ENCODE measurements around the gene SART1. TPM values are rescaled to one million over a fixed set of nuclear protein-coding genes. Genes with fewer than 3 reads are reported as not detected.

SART1 gene
- total RNA-seq, 1 donor from 2014 or later, result 36.5 TPM

DNA sequence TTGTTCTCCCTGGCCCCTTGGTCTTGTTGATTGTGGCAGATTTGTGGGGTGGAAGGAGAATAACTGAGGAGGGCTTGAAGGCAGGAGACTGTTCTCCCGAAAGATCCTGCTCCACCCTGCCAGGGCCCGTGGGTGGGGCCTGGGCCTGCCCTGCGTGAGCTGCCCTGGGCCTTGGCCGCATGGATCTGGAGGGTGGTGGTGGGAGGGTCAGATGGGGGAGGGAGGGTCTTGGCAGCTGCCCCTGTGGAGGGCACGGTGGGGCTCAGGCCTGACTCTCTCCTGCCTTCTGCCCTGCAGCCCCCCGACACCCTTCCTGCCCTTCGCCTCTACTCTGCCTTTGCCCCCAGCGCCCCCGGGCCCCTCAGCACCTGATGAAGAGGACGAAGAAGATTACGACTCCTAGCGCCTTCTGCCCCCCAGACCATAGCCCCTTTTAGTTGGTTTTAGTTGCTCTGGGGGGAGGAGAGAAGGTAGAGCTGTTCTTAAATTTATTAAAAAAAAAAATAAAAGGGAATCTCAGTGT, 40.4 kb upstream of the SART1 start:
- H3K79me2 ChIP-seq (ENCODE audit: insufficient read depth, low read length), result peaks cover 50% of the 10 kb centered on the region
- peak overlapping the region; percentile 72 for H3K4me3 ChIP-seq (ENCODE audit: insufficient read depth, low read depth, low read length)
- Mint-ChIP-seq H3K9me3 (ENCODE audit: unreplicated experiment) (no peaks in the 10 kb centered on the region), H3K36me3 (ENCODE audit: low read depth, unreplicated experiment) (peaks cover 10% of the 10 kb centered on the region), H3K27me3 (ENCODE audit: low read depth, unreplicated experiment) (no peaks in the 10 kb centered on the region), H3K27ac (ENCODE audit: unreplicated experiment) (peak overlapping the region; percentile 47), H3K4me3 (ENCODE audit: unreplicated experiment) (peak overlapping the region; percentile 91), H3K4me1 (ENCODE audit: low read depth, unreplicated experiment) (peaks cover 11% of the 10 kb centered on the region)
- no peak overlapping the region for H2AFZ ChIP-seq (ENCODE audit: low read depth, low read length)
- no peaks in the 10 kb centered on the region for H3K9me3 ChIP-seq (ENCODE audit: insufficient read depth, low read depth, low read length)
- H3K36me3 ChIP-seq (ENCODE audit: insufficient read depth, low read length), result peaks cover 17% of the 10 kb centered on the region
- no peaks in the 10 kb centered on the region for H3K27me3 ChIP-seq (ENCODE audit: insufficient read depth, low read length)
- H3K4me2 ChIP-seq (ENCODE audit: low read length), result peak overlapping the region; percentile 95
- H3K27ac ChIP-seq (ENCODE audit: low read depth, low read length), result no peak overlapping the region
- DNase-seq (ENCODE audit: low read depth) (no peak), FAIRE-seq (no peak)
- peaks cover 9% of the 10 kb centered on the region for H4K20me1 ChIP-seq (ENCODE audit: insufficient read depth, low read length)
- H3K9ac ChIP-seq (ENCODE audit: low read length), result peak overlapping the region; percentile 80
- TF ChIP-seq, protein P1, sequence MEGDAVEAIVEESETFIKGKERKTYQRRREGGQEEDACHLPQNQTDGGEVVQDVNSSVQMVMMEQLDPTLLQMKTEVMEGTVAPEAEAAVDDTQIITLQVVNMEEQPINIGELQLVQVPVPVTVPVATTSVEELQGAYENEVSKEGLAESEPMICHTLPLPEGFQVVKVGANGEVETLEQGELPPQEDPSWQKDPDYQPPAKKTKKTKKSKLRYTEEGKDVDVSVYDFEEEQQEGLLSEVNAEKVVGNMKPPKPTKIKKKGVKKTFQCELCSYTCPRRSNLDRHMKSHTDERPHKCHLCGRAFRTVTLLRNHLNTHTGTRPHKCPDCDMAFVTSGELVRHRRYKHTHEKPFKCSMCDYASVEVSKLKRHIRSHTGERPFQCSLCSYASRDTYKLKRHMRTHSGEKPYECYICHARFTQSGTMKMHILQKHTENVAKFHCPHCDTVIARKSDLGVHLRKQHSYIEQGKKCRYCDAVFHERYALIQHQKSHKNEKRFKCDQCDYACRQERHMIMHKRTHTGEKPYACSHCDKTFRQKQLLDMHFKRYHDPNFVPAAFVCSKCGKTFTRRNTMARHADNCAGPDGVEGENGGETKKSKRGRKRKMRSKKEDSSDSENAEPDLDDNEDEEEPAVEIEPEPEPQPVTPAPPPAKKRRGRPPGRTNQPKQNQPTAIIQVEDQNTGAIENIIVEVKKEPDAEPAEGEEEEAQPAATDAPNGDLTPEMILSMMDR (IDR thresholded peaks at IDR 0.05; ENCODE audit: insufficient read depth, low read depth, low read length), result no peak
- no peak for TF ChIP-seq EZH2 (IDR thresholded peaks at IDR 0.05; ENCODE audit: insufficient read depth, low read length)
- peaks cover 35% of the 10 kb centered on the region for H3K4me1 ChIP-seq (ENCODE audit: insufficient read depth, low read length)

DNA sequence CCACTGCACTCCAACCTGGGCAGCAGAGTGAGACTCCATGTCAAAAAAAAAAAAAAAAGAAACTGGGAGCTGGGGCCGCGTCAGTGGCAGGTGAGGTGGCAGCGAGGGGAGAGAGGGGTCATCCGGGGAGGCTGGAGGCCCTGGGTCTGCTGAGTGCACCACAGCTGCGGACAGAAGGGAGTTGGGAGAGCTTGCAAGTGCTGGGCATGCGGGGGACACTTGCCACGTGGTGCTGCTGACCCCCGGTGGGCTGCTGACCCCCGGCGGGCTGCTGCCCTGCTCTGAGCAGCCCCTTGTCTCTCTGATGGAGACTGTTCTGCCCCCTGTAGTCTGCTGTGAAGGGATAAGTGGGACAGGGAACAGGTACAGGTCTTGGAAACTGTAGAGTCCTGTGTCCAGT, 39.7 kb upstream of the SART1 start:
- no peak for FAIRE-seq
- peaks cover 43% of the 10 kb centered on the region for H3K79me2 ChIP-seq (ENCODE audit: insufficient read depth, low read length)
- no peak overlapping the region for H3K4me3 Mint-ChIP-seq (ENCODE audit: unreplicated experiment)

DNA sequence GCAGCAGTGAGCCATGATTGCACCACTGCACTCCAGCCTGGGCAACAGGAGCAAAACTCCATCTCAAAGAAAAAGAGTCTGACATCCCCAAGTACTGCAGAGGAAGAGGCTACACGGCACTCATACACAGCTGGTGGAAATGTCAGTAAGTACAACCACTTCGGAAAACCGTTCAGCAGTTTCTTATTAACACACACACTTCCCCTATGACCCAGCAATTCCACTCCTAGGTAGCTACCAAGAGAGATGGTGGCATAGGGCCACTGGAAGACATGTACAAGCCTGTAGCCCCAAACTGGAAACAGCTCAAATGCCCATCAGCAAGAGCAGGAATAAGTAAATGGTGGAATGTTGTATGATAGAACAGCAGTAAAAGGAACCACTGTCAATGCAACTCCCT, 39.0 kb upstream of the SART1 start:
- peaks cover 36% of the 10 kb centered on the region for H3K79me2 ChIP-seq (ENCODE audit: insufficient read depth, low read length)
- no peak overlapping the region for H3K4me3 ChIP-seq (ENCODE audit: insufficient read depth, low read depth, low read length)
- Mint-ChIP-seq H3K4me3 (ENCODE audit: unreplicated experiment) (no peak overlapping the region), H3K4me1 (ENCODE audit: low read depth, unreplicated experiment) (no peaks in the 10 kb centered on the region), H3K36me3 (ENCODE audit: low read depth, unreplicated experiment) (peaks cover 10% of the 10 kb centered on the region), H3K27me3 (ENCODE audit: low read depth, unreplicated experiment) (no peaks in the 10 kb centered on the region), H3K27ac (ENCODE audit: unreplicated experiment) (no peak overlapping the region), H3K9me3 (ENCODE audit: unreplicated experiment) (no peaks in the 10 kb centered on the region)
- no peak for TF ChIP-seq EZH2 (IDR thresholded peaks at IDR 0.05; ENCODE audit: insufficient read depth, low read length)
- TF ChIP-seq, protein P1 (IDR thresholded peaks at IDR 0.05; ENCODE audit: insufficient read depth, low read depth, low read length), result no peak
- peaks cover 20% of the 10 kb centered on the region for H3K4me1 ChIP-seq (ENCODE audit: insufficient read depth, low read length)
- no peak overlapping the region for H3K27ac ChIP-seq (ENCODE audit: low read depth, low read length)
- peaks cover 14% of the 10 kb centered on the region for H3K36me3 ChIP-seq (ENCODE audit: insufficient read depth, low read length)
- H4K20me1 ChIP-seq (ENCODE audit: insufficient read depth, low read length), result peaks cover 9% of the 10 kb centered on the region
- FAIRE-seq (no peak), DNase-seq (ENCODE audit: low read depth) (no peak)
- no peaks in the 10 kb centered on the region for H3K27me3 ChIP-seq (ENCODE audit: insufficient read depth, low read length)
- no peak overlapping the region for H3K4me2 ChIP-seq (ENCODE audit: low read length)
- H3K9ac ChIP-seq (ENCODE audit: low read length), result no peak overlapping the region
- H3K9me3 ChIP-seq (ENCODE audit: insufficient read depth, low read depth, low read length), result no peaks in the 10 kb centered on the region
- H2AFZ ChIP-seq (ENCODE audit: low read depth, low read length), result no peak overlapping the region

More for the DNA sequence above, 39.7 kb upstream of the SART1 start:
- peaks cover 27% of the 10 kb centered on the region for H3K4me1 ChIP-seq (ENCODE audit: insufficient read depth, low read length)
- H3K4me1 Mint-ChIP-seq (ENCODE audit: low read depth, unreplicated experiment), result peaks cover 3% of the 10 kb centered on the region
- TF ChIP-seq, protein P1 (IDR thresholded peaks at IDR 0.05; ENCODE audit: insufficient read depth, low read depth, low read length), result no peak
- no peak for TF ChIP-seq EZH2 (IDR thresholded peaks at IDR 0.05; ENCODE audit: insufficient read depth, low read length)
- H3K27me3 Mint-ChIP-seq (ENCODE audit: low read depth, unreplicated experiment), result no peaks in the 10 kb centered on the region
- no peaks in the 10 kb centered on the region for H3K9me3 ChIP-seq (ENCODE audit: insufficient read depth, low read depth, low read length)
- no peaks in the 10 kb centered on the region for H3K9me3 Mint-ChIP-seq (ENCODE audit: unreplicated experiment)
- no peaks in the 10 kb centered on the region for H3K27me3 ChIP-seq (ENCODE audit: insufficient read depth, low read length)
- peaks cover 9% of the 10 kb centered on the region for H4K20me1 ChIP-seq (ENCODE audit: insufficient read depth, low read length)
- H3K36me3 ChIP-seq (ENCODE audit: insufficient read depth, low read length), result peaks cover 17% of the 10 kb centered on the region
- no peak overlapping the region for H3K27ac Mint-ChIP-seq (ENCODE audit: unreplicated experiment)
- no peak overlapping the region for H2AFZ ChIP-seq (ENCODE audit: low read depth, low read length)
- peaks cover 10% of the 10 kb centered on the region for H3K36me3 Mint-ChIP-seq (ENCODE audit: low read depth, unreplicated experiment)
- no peak overlapping the region for H3K27ac ChIP-seq (ENCODE audit: low read depth, low read length)
- DNase-seq (ENCODE audit: low read depth), result no peak
- no peak overlapping the region for H3K4me2 ChIP-seq (ENCODE audit: low read length)
- no peak overlapping the region for H3K9ac ChIP-seq (ENCODE audit: low read length)
- no peak overlapping the region for H3K4me3 ChIP-seq (ENCODE audit: insufficient read depth, low read depth, low read length)
